B cell (primary cell): ENCODE results near the gene GPR87.

Experiments
- CTCF ChIP-seq: fragments of 200-600 bp; IDR thresholded peaks from one replicate; pipeline ENCODE4 v1.8.0; 2022; ENCODE audit warnings: antibody characterized with exemption, mild to moderate bottlenecking
- EZH2 ChIP-seq: IDR thresholded peaks from 2 replicates; pipeline ENCODE4 v1.6.1; 2012; ENCODE audit warnings: borderline replicate concordance, low read depth, mild to moderate bottlenecking, moderate library complexity, low read length; ENCODE audit not compliant: insufficient read depth, poor library complexity, severe bottlenecking

- TF ChIP-seq CTCF, result no peak
- TF ChIP-seq EZH2, result no peak
Observed at GRCh38 chr3:151283387-151283786, 33.2 kb downstream of the GPR87 start.
